CD14-positive monocyte (primary cell): Measurements from ENCODE around the gene SMIM32. TPM values are rescaled to one million over a fixed set of nuclear protein-coding genes. Genes with fewer than 3 reads are reported as not detected.

Experiments used
- DNase-seq, 3 donors: peaks; one replicate each; pipeline ENCODE4 v3.0.0-alpha.2; 2011 to 2022
- H2AFZ ChIP-seq: 2 replicates; pipeline ENCODE4 v1.6.0; 2012; ENCODE audit warnings: mild to moderate bottlenecking, low read depth, low read length, inconsistent platforms; ENCODE audit not compliant: insufficient read depth, poor library complexity, severe bottlenecking
- H3K27ac ChIP-seq, 2 donors: 1 replicate in 1 of 2; 2 replicates in 1 of 2; pipeline ENCODE4 v1.5.1; 2012 to 2013; ENCODE audit warnings: low read length in 2 of 2, control low read depth in 1 of 2, inconsistent platforms in 1 of 2, low read depth in 1 of 2, mild to moderate bottlenecking in 1 of 2
- H3K27me3 ChIP-seq, 2 donors: one replicate each; pipeline versions ENCODE4 v1.6.0 to v1.6.1; 2011 to 2013; ENCODE audit warnings: low read length in 2 of 2; ENCODE audit not compliant: control insufficient read depth in 2 of 2, insufficient read depth in 2 of 2
- H3K36me3 ChIP-seq, 2 donors: replicated peaks in 1 of 2; 1 replicate in 1 of 2; 2 replicates in 1 of 2; pipeline versions ENCODE4 v1.5.1 to v1.6.1; 2012 to 2013; ENCODE audit warnings: low read length in 2 of 2, control low read depth in 1 of 2, inconsistent platforms in 1 of 2, mild to moderate bottlenecking in 1 of 2; ENCODE audit not compliant: insufficient read depth in 2 of 2, control insufficient read depth in 1 of 2
- H3K4me1 ChIP-seq, 2 donors: 1 replicate in 1 of 2; 2 replicates in 1 of 2; pipeline versions ENCODE4 v1.5.1 to v1.6.1; 2012 to 2013; ENCODE audit warnings: low read length in 2 of 2, control low read depth in 1 of 2, inconsistent platforms in 1 of 2, mild to moderate bottlenecking in 1 of 2, moderate library complexity in 1 of 2; ENCODE audit not compliant: insufficient read depth in 2 of 2, control insufficient read depth in 1 of 2
- H3K4me2 ChIP-seq: replicated peaks from 2 replicates; pipeline ENCODE3; 2012; ENCODE audit warnings: low read length, moderate library complexity, mild to moderate bottlenecking; ENCODE audit not compliant: poor library complexity, severe bottlenecking; ENCODE audit errors: extremely low read depth
- H3K4me3 ChIP-seq, 3 experiments: fragments of 200-600 bp in 1 of 3; sonication (generic) in 1 of 3; replicated peaks in 1 of 3; 1 replicate in 2 of 3; 2 replicates in 1 of 3; pipeline ENCODE4 v1.5.1; 2011 to 2013; ENCODE audit warnings: low read length in 3 of 3, mild to moderate bottlenecking in 3 of 3, control low read depth in 2 of 3, low read depth in 2 of 3, inconsistent platforms in 1 of 3, moderate library complexity in 1 of 3
- H3K79me2 ChIP-seq: 2 replicates; pipeline ENCODE4 v1.6.0; 2012; ENCODE audit warnings: mild to moderate bottlenecking, control low read depth, inconsistent platforms, low read length, moderate library complexity; ENCODE audit not compliant: insufficient read depth
- H3K9ac ChIP-seq: 2 replicates; pipeline ENCODE4 v1.6.0; 2017; ENCODE audit warnings: low read length, mild to moderate bottlenecking; ENCODE audit not compliant: insufficient read depth, poor library complexity, severe bottlenecking
- H3K9me3 ChIP-seq, 2 donors: replicated peaks in 1 of 2; 1 replicate in 1 of 2; 2 replicates in 1 of 2; pipeline versions ENCODE4 v1.5.1 to v1.6.1; 2012 to 2013; ENCODE audit warnings: low read length in 2 of 2, control low read depth in 1 of 2; ENCODE audit not compliant: control insufficient read depth in 1 of 2, insufficient read depth in 1 of 2
- H4K20me1 ChIP-seq: 2 replicates; pipeline ENCODE4 v1.6.0; 2012; ENCODE audit warnings: mild to moderate bottlenecking, low read length, control low read depth, moderate library complexity; ENCODE audit not compliant: insufficient read depth
- H3K27ac Mint-ChIP-seq, 7 donors: one replicate each; pipeline ENCODE4 v1.8.0; 2020; ENCODE audit warnings: mild to moderate bottlenecking in 7 of 7, mixed read lengths in 7 of 7, moderate library complexity in 6 of 7, inconsistent platforms in 2 of 7
- H3K27me3 Mint-ChIP-seq, 3 donors: one replicate each; pipeline ENCODE4 v1.8.0; 2021 to 2022; ENCODE audit warnings: low read depth in 3 of 3, mild to moderate bottlenecking in 3 of 3, mixed read lengths in 3 of 3, moderate library complexity in 3 of 3, inconsistent platforms in 1 of 3
- H3K36me3 Mint-ChIP-seq, 2 donors: one replicate each; pipeline ENCODE4 v1.8.0; 2020; ENCODE audit warnings: mixed read lengths in 2 of 2, inconsistent platforms in 1 of 2, mild to moderate bottlenecking in 1 of 2
- H3K4me1 Mint-ChIP-seq: one replicate; pipeline ENCODE4 v1.8.0; 2020; ENCODE audit warnings: mild to moderate bottlenecking, mixed read lengths
- H3K4me3 Mint-ChIP-seq, 2 donors: one replicate each; pipeline ENCODE4 v1.8.0; 2020; ENCODE audit warnings: mild to moderate bottlenecking in 2 of 2, mixed read lengths in 2 of 2, moderate library complexity in 1 of 2
- H3K9me3 Mint-ChIP-seq, 7 donors: one replicate each; pipeline ENCODE4 v1.8.0; 2020 to 2022; ENCODE audit warnings: mixed read lengths in 7 of 7, mild to moderate bottlenecking in 6 of 7, moderate library complexity in 6 of 7, inconsistent platforms in 2 of 7
- WGBS: methylation state at CpG from one replicate; pipeline ENCODE4 v1.1.5; 2013; ENCODE audit warnings: missing lambda C conversion rate; ENCODE audit not compliant: insufficient coverage; 5-methylcytosine and 5-hydroxymethylcytosine counted together
- intact Hi-C, 2 donors: fragments of 100-400 bp; cut with micrococcal nuclease; formaldehyde crosslinking; loops; one replicate each; pipeline versions ENCODE4 v1.15.0 to v1.15.1; 2023
- polyA plus RNA-seq, 3 donors: library from polyadenylated mRNA; depleted of rRNA in 1 of 3; unstranded in 2 of 3; stranded (reverse) in 1 of 3; fragments of 300-500 nt in 2 of 3; fragments of >200 nt in 1 of 3; fragmentation: Illumina TruSeq in 2 of 3; gene quantifications; 1 replicate in 2 of 3; 2 replicates in 1 of 3; pipeline ENCODE4 v1.2.3, GENCODE V29; 2012 to 2021
- TF ChIP-seq, protein P1 (sequence below): fragments of 200-600 bp; IDR thresholded peaks from one replicate; pipeline ENCODE4 v1.8.0; 2022; ENCODE audit warnings: antibody characterized with exemption, mild to moderate bottlenecking

SMIM32 gene
- polyA plus RNA-seq, 3 donors, result not detected

DNA sequence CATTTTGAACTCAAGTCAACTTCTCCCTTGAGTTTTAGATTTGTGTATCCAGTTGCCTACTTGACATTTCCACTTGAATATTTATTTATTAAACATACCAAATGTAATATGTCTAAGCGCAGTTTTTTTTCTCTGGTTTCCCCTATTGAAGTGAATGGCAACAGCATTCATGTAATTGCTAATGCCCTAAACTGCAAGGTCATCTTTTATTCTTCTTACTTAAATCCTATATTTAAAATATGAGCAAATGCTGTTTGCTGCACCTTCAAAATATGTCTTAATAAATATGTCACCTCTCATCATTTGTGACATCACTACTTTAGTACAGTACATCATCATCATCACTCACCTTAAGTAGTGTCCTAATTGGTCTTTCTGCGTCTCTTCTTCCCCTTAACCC is 37.9 kb downstream of the SMIM32 start:
- Histone ChIP-seq H2AFZ (no peak overlapping the region), H3K4me3 (no peak overlapping the region), H3K36me3 (peaks cover 36 to 68% of the 10 kb centered on the region in 2 donors), H3K4me1 (peaks cover 0 to under 1% of the 10 kb centered on the region in 2 donors), H3K4me2 (no peak overlapping the region), H3K79me2 (peaks cover 14% of the 10 kb centered on the region), H3K27me3 (no peaks in the 10 kb centered on the region), H3K9ac (no peak overlapping the region), H3K27ac (no peak overlapping the region), H4K20me1 (peaks cover 37% of the 10 kb centered on the region), H3K9me3 (no peaks in the 10 kb centered on the region)
- intact Hi-C loops, result no loop called here
- Mint-ChIP-seq H3K9me3 (peaks cover 0 to 1% (median 0%) of the 10 kb centered on the region in 7 donors), H3K27ac (no peak overlapping the region), H3K4me3 (no peak overlapping the region), H3K27me3 (no peaks in the 10 kb centered on the region), H3K4me1 (peaks cover 1% of the 10 kb centered on the region), H3K36me3 (peaks cover 54 to 64% of the 10 kb centered on the region in 2 donors)
- no peak for DNase-seq
- 75% methylated on average over 1 of the region's 2 CpGs for WGBS
- TF ChIP-seq, protein P1, sequence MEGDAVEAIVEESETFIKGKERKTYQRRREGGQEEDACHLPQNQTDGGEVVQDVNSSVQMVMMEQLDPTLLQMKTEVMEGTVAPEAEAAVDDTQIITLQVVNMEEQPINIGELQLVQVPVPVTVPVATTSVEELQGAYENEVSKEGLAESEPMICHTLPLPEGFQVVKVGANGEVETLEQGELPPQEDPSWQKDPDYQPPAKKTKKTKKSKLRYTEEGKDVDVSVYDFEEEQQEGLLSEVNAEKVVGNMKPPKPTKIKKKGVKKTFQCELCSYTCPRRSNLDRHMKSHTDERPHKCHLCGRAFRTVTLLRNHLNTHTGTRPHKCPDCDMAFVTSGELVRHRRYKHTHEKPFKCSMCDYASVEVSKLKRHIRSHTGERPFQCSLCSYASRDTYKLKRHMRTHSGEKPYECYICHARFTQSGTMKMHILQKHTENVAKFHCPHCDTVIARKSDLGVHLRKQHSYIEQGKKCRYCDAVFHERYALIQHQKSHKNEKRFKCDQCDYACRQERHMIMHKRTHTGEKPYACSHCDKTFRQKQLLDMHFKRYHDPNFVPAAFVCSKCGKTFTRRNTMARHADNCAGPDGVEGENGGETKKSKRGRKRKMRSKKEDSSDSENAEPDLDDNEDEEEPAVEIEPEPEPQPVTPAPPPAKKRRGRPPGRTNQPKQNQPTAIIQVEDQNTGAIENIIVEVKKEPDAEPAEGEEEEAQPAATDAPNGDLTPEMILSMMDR, result no peak

- Mint-ChIP-seq H3K4me3 (no peak overlapping the region), H3K9me3 (peaks cover 0 to under 1% (median 0%) of the 10 kb centered on the region in 7 donors), H3K27ac (no peak overlapping the region), H3K27me3 (no peaks in the 10 kb centered on the region), H3K4me1 (peaks cover 14% of the 10 kb centered on the region), H3K36me3 (peaks cover 54 to 65% of the 10 kb centered on the region in 2 donors)
- no peak overlapping the region for H3K27ac ChIP-seq
- WGBS, result 100% methylated on average over 7 of the region's 11 CpGs
- H2AFZ ChIP-seq, result no peak overlapping the region
- H3K79me2 ChIP-seq, result peaks cover 26% of the 10 kb centered on the region
- peaks cover 3 to 8% of the 10 kb centered on the region in 2 donors for H3K4me1 ChIP-seq
- DNase-seq, result no peak
- no peak overlapping the region for H3K9ac ChIP-seq
- intact Hi-C loops, result no loop called here
- H3K36me3 ChIP-seq, result peaks cover 36 to 72% of the 10 kb centered on the region in 2 donors
- H3K27me3 ChIP-seq, result no peaks in the 10 kb centered on the region
- peaks cover 40% of the 10 kb centered on the region for H4K20me1 ChIP-seq
- no peaks in the 10 kb centered on the region for H3K9me3 ChIP-seq
- no peak overlapping the region for H3K4me2 ChIP-seq
- TF ChIP-seq, protein P1, result no peak
- H3K4me3 ChIP-seq, result no peak overlapping the region
Observed at GRCh38 chr5:136153581-136154236, 39.3 kb downstream of the SMIM32 start.
